Measurements from ENCODE around the gene SCNN1A.

DNA sequence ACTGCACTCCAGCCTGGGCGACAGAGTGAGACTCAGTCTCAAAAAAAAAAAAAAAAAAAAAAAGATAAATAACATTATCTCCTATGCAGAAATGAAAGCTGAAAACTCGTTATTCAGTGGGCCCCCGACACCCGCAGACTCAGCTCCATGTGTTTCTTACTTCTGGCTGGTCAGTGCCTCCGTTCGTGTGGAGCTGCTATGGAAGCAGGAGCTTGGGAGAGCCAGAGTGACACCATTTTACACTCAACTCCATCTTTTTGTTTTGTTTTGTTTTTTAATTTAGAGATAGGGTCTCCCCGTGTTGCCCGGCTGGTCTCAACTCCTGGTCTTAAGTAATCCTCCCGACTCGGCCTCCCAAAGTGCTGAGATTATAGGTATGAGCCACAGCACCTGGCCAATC, 78.2 kb downstream of the SCNN1A start:
- TF ChIP-seq, protein P1, sequence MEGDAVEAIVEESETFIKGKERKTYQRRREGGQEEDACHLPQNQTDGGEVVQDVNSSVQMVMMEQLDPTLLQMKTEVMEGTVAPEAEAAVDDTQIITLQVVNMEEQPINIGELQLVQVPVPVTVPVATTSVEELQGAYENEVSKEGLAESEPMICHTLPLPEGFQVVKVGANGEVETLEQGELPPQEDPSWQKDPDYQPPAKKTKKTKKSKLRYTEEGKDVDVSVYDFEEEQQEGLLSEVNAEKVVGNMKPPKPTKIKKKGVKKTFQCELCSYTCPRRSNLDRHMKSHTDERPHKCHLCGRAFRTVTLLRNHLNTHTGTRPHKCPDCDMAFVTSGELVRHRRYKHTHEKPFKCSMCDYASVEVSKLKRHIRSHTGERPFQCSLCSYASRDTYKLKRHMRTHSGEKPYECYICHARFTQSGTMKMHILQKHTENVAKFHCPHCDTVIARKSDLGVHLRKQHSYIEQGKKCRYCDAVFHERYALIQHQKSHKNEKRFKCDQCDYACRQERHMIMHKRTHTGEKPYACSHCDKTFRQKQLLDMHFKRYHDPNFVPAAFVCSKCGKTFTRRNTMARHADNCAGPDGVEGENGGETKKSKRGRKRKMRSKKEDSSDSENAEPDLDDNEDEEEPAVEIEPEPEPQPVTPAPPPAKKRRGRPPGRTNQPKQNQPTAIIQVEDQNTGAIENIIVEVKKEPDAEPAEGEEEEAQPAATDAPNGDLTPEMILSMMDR (IDR thresholded peaks at IDR 0.05), result no peak
- TF ChIP-seq EP300 (IDR thresholded peaks at IDR 0.05) (no peak), POLR2A (IDR thresholded peaks at IDR 0.05) (no peak)

Measured in upper lobe of left lung (tissue), 4 donors.